GM19023 (cell line): Measurements from ENCODE around the gene BOD1L1.

Source experiments
- ATAC-seq: cut with Tn5 transposase; IDR thresholded peaks from one replicate; pipeline ENCODE4 v1.9.1; 2021; ENCODE audit warnings: mild to moderate bottlenecking, moderate library complexity; ENCODE audit not compliant: unreplicated experiment

Gene BOD1L1

DNA sequence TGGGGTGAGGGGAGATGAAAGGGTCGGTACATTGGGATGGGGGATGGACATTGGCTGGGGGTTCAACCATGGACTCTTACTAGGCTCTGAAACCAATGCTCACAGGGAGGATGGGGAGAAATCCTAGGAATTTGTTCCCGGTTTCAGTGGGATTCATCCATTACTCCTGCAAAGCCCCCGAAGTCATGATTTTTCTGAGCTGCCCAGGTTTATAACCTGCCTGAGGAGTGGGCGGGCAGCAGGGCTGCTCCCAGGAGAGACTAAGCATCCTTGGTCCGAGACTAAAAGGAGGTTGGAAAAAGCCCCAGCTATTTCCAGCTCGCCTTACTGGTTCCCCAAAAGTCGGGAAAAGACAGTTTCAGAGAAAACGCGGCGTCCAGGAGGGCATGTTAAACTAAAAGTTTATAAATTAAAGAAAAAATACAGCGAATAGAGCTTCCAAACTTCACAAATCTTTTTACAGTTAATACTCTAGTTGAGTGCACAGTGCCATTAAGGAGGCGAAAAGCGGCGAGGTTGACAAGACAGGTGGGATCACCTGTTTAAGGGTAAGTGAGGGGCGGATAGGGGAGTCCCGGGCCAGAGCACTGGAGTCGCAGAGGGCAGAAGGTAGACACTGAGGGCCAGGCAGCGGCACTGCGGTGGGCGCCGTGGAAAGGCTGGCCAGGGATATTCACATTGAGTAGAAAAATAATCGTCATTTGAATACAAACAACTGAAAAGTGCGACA lies 86.9 kb downstream of the BOD1L1 start:
- ATAC-seq: no peak

DNA sequence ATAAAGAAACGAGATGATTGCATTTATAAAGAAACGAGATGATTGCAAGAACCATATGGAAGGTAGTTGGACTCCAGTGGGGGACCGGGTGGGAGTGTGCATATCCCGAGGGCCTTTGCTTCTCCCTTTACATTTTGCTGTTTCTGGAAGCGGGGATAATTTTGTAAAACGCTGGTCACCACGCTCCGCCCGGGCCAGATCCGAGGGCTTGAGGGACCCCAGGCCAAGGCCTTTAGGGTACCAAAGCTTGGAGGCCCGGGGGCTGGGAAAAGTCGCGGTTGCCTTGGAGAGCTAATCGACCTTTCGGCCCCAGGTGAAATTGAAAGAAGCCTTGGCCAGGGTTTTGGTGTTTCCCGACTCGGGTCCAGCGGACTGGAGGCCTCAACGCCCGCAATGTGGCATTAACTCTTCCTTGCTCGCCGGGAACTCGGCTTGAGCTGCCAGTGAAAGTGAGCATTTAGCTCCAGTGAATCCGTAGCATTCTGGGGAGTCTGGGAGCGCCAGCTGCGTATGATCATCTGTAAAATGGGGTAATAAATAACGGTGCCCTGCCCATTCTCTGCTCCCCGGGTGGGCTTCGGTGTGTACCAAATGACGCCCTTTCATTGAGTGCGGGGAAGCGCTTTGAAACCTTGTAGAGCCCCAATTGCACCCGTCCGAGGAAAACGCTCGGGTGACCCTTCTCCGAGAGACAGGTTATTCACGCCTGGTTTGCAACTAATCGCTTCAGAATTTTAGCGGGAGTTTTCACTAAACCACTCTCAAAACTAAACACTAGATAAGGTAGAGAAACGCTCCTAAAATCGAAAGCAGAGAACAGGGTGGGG lies 87.7 kb downstream of the BOD1L1 start:
- no peak for ATAC-seq

DNA sequence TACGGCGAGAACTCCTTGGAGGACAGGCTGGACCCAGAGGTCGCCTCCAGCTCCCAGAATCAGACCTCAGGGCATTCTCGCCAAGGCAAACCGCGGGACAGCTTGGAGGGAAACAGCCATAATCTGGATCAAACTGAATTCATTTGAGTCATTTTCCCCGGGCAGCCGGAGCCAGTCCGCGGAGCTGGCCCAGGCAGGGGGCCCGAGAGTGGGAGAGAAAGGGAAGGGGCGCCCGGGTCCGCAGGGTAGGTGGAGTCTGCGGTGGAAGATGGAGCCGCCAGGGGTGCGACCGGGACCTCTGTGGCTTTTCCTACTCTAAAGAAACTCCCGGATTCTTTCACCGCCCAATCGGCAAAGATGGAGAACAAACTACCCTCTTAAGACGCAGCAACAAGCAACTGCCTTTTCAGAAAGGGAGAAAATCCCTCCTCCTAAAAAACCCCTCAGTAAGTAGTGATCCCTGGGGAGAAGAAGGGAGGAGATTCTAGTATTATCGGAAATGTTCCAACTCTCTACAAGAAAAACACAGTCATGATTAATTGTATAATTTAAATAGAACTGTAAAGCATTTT lies 88.4 kb downstream of the BOD1L1 start:
- ATAC-seq: no peak

DNA sequence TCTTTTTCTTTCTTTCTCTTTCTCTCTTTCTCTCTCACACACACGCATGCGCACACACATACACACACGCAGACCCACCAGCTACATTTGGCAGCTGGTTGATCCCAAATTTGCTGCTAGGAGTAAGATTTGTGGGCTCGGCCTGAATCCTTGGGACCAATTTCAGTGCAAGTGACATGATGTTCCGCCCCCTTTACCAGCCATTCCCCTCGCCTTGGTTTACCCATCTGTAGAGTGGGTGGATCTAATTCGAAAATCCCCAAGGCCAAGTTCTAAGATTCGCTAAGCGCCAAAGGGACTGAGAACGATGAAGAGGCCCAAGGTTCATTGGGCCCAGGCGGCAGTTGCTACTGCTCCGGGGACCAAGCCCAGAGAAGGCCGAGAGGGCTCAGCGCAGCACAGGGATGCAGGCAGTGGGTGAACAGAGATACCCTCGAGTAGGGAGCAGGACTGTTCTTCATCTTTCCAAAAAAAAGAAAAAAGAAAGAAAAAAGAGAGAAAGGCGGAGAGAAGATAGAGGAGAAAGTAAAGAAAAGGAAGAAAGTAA lies 89.0 kb downstream of the BOD1L1 start:
- ATAC-seq: no peak

DNA sequence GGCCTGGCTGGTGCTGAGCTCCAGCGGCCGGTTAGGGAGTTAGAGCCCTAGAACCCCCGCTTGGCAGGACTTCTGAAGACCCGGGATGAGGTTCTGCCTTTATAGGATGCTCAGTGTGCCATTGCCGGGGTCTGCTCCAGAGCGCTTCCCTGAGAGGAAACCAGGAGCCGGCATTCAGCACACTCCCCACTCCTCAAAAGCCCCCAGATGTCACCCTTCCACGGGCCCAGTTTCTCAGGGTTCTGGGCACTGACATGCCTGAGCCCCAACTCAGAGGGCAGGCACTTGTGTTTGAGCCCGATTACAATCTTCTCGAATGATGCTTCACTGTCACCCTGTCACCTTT lies 89.7 kb downstream of the BOD1L1 start:
- ATAC-seq: no peak

DNA sequence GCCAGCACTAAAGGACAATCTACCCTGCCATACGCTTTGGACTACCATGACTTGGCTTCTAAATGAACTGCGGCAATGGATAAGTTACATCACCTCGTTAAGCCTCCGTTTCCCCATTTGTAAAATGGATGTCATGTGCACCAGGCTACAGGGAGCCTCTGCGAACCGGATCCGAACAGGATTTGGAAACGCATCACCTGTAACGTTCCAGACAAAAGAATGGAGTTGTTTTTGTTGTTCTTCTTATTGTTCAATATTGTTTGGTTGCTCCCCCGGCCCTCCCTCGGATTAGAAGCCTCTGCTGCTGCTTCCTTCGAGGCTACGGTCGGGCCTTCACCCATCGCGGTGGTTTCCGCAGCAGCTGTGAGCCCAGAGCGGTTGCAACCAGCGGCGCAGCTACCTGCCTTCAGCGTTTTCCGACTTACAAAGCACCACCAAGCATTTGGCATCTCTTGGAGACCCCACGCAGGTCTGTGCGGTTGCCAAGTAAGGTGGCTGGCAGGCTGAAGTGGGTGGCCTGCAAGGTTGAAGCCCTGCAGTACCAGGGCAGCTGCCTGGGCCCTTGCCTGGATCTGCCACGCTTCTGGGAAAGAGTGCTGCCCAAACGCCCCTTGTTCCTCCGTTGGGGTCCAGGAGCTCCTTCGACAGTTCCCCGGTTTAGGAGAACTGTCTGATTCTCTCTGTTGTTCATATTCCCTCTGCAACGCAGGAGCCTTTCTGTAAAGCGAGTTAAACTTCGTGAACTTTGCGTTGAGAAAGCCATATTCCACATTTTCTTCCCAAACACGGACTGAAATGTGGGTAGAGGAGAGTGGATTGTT lies 90.3 kb downstream of the BOD1L1 start:
- no peak for ATAC-seq

DNA sequence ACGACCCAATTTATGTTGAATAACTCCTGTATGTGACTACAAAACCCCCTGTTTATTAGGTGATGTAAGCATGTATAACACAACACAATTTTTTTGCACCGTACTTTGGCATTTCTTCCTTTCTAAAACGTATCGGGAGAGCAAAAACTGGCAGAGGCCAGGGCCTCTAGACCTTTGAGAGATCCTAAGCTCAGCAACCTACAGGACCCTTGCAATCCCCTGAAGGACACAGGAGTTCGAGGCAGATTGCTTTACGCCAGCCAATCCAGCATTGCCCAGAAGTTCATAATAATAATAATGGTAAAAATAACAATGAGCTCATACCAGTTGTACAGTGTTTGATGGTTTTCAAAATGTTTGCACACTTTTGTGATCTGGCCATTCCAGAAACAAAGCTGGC lies 90.9 kb downstream of the BOD1L1 start:
- ATAC-seq: no peak

DNA sequence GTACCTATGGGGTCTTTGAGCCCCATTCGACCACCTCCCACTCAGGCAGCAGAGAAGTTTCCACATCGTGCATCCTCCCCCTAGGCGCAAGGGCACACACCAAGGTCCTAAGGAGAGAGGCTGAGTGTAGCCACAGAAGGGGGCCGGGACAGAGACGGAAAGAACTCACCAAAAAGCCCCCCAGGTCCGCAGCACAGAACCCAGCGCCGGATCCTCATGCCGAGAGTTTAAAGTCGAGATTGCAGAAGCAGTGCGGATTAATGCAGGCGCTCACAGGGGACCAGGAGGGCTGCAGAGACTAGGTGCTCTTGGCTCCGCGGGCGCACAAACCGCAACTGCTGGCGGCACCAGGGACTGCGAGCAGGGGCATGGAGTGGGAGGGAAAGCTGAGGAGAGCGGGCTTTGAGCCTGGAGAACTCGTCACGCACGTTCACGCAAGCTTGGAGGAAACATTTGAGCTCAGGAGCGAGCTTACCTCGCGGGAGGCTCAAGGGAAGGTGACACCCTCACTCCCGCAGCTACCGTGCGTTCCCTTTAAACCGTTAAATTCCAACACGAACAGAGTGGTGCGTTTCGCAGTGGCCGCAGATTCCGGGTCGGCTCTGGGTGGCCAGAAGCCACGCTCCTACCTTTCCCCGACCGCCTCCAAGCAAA lies 91.7 kb downstream of the BOD1L1 start:
- ATAC-seq: no peak

DNA sequence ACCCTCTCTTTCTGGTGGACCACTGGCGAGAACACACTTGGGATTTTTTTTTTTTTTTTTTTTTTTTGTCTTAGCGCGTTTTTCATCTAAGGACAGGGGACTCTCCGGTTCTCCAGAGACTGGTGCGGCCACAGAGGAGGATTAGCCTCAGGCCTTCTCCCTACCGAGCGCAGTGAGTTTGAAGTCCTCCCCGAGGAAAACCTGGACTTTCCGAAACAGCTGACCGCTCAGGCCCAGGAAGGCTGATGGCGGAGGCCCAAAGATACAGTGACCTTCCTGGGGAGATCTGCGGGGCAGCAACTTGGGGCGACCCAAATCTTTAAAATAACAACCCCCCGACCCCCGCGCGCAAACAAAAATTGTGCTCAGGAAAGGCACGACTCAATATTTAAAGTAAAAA lies 92.4 kb downstream of the BOD1L1 start:
- ATAC-seq: no peak

DNA sequence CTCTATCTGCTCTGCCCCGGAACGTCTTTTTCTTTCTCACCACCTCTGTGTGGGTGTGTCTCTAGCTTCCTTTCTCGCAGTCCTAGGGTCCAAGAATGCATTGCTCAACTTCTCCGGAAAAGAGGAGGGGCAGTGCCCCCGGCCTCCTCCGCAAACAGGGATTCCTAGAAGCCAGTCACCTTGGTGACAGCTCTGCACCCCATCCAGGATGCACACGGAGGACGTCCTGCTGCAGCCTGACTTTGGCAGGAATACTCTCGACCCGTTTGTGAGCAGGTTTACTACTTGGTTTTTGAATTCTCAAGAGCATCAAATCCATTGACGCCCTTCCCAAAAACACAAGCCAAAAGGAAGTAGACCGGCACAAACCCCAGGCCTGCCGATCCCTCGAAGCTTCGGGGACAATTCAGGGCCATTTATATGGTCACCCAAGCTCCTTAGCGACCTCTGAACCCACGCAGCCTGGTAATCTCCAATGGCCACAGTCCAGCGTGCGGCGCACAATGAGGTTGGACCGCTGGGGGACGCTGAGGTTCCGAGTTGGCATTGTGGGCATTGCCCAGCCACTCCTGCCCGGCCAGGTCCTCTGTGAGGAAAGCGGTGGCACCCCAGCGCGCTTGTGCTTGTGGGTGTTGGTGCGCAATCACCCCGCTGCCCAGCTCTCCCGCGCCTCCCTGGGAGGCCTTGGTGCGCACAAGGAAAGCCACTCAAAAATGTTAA lies 93.0 kb downstream of the BOD1L1 start:
- ATAC-seq: no peak

DNA sequence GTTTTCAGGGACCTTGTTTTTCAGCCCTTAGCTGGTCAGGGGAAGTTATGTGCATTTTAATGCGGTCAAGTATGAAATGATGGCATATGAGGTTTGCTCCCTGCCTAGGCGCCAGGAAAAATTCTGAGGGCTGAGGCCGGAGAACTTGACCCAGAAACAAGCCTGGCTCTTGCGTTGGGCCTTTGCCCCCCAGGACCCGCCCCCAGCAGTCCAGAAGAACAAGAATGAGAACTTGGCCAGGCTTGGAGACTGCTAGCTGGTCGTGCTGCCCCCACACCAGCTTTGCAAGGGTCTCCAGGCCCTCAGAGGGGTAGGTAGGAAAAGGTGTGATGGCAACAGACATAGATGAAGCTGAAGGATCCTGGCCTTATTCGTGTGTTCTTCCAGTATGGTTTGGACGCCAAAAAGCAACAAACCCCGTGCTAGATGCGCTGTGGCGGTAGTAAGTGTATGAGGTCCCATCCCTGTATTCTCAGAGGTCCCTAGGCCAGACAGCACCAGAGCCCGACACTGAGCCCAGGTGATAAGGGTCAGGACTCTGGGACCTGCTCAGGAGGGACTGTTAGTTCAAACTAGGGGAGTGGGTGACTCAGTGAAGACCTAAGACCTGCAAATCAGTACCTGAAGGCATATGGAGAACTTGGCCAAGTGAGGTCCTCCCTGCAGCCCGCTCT lies 93.7 kb downstream of the BOD1L1 start:
- no peak for ATAC-seq

DNA sequence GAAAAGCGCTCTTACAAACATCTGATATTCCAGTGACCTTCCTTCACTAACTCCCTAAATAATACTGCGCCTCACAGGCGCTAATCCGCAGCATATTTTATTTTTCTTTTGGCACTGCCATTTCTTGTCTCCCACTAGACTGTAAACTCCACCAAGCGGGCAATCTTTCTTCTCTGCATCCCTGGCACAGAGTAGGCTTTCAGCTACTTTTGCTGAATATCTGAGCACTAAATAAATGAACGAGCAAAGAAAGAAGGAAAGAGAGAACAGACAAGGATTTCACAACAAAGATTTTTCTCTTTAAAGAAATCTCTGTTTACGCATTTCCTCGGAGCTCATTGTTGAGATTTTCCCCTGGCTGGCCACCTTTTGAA lies 95.9 kb downstream of the BOD1L1 start:
- no peak for ATAC-seq

DNA sequence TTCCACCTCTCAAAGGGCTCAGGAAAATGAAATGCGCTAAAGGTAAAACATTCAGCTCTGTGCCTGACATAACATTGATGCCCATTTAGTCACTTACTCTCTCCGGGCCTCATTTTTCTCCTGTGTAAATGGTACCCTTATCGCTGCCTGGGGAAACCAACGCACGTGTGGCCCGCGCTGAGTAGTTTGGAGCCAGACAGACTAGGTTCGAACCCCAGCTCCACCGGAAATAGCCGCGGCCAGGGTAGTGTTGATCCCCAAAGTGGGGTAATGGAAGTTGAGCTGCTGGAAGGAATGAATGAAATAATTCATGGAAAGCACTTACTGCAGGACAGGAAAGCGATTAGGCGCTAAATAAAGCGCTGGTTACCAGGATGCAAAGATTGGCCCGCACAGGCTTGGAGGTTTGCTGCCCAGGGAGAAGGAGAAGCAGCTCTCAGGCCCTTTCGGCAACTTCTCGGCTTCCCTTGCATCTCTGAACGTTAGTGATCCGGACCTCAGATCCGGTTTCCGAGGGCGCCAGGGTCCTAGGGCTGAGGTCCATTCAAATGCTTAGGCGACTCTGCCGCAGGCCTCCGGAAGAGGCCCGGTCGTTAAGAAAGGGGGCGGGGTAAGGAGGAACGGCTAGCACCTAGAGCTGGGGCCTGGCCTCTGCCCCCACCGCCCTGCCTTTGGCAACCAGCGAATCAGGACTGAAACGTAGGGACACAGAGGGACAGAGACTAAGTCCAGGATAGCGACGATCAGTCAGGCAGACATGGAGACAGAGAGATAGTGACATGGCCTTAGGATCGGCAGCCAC lies 96.5 kb downstream of the BOD1L1 start:
- no peak for ATAC-seq

DNA sequence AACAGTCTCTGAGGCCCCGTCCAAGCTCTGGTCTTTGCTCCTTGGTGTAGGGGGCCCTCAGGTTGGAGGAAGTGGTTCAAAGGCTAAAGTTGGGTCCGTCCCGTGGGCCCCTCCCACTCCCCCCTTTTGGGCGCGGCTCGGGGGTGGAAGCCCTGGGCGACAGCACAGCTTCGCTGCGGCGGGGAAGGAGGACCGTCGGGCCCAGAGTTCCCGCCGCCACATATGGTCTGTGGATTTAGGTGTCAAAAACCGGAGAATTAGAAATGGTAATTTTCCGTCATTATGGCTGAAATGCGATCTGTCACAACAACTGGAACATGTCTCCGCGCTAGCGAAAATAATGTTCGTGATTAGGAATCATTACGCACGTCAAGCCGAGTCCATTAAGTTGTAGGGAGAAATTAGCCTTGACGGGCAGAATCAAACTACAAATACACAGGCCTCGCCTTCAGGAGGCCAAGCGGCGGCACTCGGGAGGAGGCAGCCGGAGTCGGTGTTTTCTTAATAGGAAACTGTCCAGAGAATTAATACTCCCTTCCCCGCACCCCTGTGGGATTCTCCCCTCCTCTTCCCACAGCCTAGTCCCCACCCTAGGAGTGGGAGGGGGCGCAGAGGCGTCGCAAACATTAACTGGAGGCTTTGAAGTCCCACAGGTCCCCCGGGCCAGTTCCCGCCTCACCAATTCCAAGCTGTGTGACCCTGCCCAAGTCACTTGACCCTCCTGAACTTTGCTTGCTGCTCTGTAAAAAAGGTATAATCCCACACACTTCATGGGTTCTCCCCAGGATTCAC lies 98.2 kb downstream of the BOD1L1 start:
- ATAC-seq: no peak

DNA sequence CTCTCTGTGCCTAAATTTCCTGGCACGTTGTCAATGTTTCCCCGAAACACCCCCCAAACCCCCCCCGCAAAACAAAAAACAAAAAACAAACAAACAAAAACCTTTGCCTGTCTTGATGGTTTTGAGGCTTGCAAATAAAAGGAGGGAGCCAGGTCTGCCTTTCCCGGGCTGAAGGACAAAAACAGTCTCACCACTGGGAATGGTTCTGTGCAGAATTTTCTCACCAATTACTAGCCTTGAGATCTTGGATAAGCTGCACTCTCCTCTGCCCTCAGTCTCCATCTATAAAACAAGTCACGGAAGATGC lies 98.8 kb downstream of the BOD1L1 start:
- no peak for ATAC-seq

DNA sequence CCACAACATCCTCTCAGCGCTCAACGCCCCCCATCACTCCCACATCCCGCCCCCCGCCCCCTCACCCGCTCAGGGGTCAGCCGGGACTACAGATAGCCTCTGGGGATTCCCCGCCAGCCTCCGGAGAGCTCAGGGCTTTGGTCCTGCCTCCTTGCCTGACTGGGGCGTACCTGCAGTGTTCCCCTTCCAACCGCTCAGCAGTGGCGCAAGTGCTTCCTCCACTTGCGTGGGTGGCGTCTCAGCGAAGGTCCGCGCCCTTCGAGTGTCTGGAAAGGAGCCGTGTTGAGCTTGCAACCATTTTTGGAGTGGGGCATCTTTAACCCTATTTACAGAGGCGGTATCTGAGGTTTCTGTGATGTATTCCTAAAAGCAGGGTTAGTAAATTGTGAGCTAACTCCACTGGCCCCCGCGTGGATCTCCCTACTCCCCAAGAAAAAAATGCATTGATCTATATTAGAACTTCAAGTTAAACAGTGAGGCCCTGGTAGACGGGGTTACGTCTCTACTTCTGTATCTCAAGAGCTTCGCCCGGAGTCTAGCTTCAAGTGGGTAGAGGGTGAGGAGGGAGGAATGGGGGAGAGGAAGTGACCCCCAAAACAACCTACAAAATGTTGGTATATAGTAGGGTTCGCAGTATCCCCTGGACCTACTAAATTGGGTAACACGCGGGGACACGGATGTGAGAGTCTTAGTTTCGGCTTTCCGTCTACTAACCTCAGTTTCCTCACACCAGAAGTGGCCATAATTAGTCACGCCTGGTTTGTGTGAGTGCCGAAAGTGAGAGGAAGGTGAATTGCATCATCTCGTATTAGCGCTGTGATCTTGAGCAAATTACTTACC lies 99.3 kb downstream of the BOD1L1 start:
- peak; percentile 70 for ATAC-seq
